ENCODE data around the gene PTPRD. TPM values are rescaled to one million over a fixed set of nuclear protein-coding genes. Genes with fewer than 3 reads are reported as not detected.

Gene PTPRD
- total and polyA plus RNA-seq, 9 donors = 16.2 to 231 (median 85.8) TPM

DNA sequence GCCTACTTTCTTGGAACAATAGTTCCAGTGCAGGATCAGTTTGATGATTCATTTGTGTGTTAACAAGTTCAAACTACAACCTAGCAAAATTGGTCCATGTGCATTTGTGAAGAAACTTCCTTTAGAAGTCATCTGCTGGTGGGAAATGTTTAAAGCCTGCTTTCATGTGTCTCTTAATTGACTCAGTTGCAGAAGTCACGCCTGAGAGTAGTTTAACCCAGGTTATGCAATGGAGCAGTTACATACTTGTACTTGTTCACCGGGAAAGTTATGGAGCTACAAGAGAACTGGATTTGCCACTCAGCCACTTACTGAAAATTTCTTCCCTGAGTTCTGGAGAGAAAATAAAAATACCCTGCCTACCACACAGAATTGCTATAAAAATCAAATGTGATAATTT is 1397.8 kb downstream of the PTPRD start:
- 94 to 96% (median 96%) methylated on average over 2 of the region's 2 CpGs for WGBS, 3 donors
- Histone ChIP-seq H3K4me3 (no peak overlapping the region), H3K27me3 (no peaks in the 10 kb centered on the region), H3K4me1 (ENCODE audit: insufficient read depth) (no peaks in the 10 kb centered on the region), H3K27ac (no peak overlapping the region), H3K36me3 (no peaks in the 10 kb centered on the region), H3K9me3 (no peaks in the 10 kb centered on the region)
- DNase-seq = no peak
- TF ChIP-seq EP300 (IDR thresholded peaks at IDR 0.05) (no peak), POLR2A (IDR thresholded peaks at IDR 0.05) (no peak)
- TF ChIP-seq, protein P1, sequence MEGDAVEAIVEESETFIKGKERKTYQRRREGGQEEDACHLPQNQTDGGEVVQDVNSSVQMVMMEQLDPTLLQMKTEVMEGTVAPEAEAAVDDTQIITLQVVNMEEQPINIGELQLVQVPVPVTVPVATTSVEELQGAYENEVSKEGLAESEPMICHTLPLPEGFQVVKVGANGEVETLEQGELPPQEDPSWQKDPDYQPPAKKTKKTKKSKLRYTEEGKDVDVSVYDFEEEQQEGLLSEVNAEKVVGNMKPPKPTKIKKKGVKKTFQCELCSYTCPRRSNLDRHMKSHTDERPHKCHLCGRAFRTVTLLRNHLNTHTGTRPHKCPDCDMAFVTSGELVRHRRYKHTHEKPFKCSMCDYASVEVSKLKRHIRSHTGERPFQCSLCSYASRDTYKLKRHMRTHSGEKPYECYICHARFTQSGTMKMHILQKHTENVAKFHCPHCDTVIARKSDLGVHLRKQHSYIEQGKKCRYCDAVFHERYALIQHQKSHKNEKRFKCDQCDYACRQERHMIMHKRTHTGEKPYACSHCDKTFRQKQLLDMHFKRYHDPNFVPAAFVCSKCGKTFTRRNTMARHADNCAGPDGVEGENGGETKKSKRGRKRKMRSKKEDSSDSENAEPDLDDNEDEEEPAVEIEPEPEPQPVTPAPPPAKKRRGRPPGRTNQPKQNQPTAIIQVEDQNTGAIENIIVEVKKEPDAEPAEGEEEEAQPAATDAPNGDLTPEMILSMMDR (IDR thresholded peaks at IDR 0.05) = no peak
- intact Hi-C loops (cut with DNase I) = no loop called here

DNA sequence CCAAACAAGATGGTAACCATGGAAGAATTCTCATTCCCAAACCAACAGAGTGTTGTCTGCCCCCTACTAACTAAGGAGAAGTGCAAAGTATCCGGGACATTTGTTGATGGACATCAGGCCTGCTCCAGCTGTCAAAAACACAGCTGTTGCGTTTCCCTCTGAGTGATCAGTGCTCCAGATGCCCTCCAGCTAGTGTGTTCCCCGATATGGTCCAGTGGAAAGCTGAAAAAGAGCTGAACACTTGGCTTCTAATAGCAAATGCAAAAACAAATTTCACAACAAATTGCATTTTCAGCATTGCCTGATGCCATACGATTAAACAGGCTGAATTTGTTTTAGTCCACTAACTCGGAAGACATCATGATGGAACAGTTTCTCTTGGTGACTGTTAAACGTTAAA is 1398.7 kb downstream of the PTPRD start:
- no peaks in the 10 kb centered on the region for H3K9me3 ChIP-seq
- no peaks in the 10 kb centered on the region for H3K27me3 ChIP-seq
- H3K36me3 ChIP-seq = no peaks in the 10 kb centered on the region
- no peaks in the 10 kb centered on the region for H3K4me1 ChIP-seq (ENCODE audit: insufficient read depth)
- no peak overlapping the region for H3K4me3 ChIP-seq
- TF ChIP-seq, protein P1 (IDR thresholded peaks at IDR 0.05) = no peak
- TF ChIP-seq EP300 (IDR thresholded peaks at IDR 0.05) (no peak), POLR2A (IDR thresholded peaks at IDR 0.05) (no peak)
- WGBS, 3 donors = 71 to 78% (median 73%) methylated on average over 6 of the region's 6 CpGs
- intact Hi-C loops (cut with DNase I) = no loop called here
- H3K27ac ChIP-seq = no peak overlapping the region
- DNase-seq = no peak

DNA sequence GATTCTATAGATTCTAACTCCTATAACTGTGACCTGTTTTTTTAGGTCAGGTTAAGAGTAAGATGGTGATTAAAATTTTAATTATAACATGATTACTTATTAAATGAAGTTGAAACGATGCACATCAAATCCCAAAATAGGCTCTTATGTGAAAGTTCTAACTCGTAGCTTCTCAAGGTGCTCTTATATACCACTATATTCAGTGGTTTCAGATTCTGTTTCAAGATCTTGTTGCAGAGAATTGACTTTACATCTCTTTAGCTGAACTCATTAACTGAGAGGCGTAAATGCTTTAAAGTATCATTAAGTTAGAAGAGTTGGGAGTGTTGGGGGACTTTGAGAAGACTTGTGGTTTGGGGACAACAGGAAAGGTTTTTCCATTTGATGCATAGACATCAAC is 1399.8 kb downstream of the PTPRD start:
- WGBS, 3 donors = 88 to 94% (median 90%) methylated on average over 3 of the region's 3 CpGs
- Histone ChIP-seq H3K4me1 (ENCODE audit: insufficient read depth) (no peaks in the 10 kb centered on the region), H3K27ac (no peak overlapping the region), H3K4me3 (no peak overlapping the region), H3K9me3 (no peaks in the 10 kb centered on the region), H3K27me3 (no peaks in the 10 kb centered on the region), H3K36me3 (no peaks in the 10 kb centered on the region)
- DNase-seq = no peak
- intact Hi-C loops (cut with DNase I) = no loop called here
- TF ChIP-seq, protein P1 (IDR thresholded peaks at IDR 0.05) = no peak
- no peak for TF ChIP-seq EP300 (IDR thresholded peaks at IDR 0.05)
- TF ChIP-seq POLR2A (IDR thresholded peaks at IDR 0.05) = no peak

DNA sequence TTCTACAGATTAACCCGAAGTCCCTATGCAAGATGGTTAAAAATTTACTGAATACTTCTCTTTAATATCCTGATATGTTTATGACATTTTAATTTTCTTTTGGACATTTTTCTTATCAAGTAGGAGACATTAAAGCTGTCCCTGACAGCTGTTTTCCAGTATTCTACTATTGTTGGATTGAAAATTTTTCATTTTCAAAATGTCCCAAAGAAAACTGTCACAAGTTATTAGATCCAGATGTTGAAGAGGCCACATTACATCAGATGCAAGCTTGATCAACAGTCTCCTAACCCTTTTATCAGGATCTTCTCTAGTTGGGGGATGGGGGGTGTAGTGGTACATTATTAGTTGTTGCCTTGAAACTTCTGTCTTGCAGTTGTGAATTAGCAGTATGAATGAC is 1410.5 kb downstream of the PTPRD start:
- no peak for TF ChIP-seq EP300 (IDR thresholded peaks at IDR 0.05)
- TF ChIP-seq POLR2A (IDR thresholded peaks at IDR 0.05) = no peak
- TF ChIP-seq, protein P1 (IDR thresholded peaks at IDR 0.05) = no peak
- 58 to 84% (median 73%) methylated on average over 1 of the region's 1 CpG for WGBS, 3 donors
- Histone ChIP-seq H3K4me3 (no peak overlapping the region), H3K36me3 (no peaks in the 10 kb centered on the region), H3K4me1 (ENCODE audit: insufficient read depth) (no peaks in the 10 kb centered on the region), H3K27ac (no peak overlapping the region), H3K27me3 (no peaks in the 10 kb centered on the region), H3K9me3 (no peaks in the 10 kb centered on the region)
- DNase-seq = no peak
- intact Hi-C loops (cut with DNase I) = no loop called here

DNA sequence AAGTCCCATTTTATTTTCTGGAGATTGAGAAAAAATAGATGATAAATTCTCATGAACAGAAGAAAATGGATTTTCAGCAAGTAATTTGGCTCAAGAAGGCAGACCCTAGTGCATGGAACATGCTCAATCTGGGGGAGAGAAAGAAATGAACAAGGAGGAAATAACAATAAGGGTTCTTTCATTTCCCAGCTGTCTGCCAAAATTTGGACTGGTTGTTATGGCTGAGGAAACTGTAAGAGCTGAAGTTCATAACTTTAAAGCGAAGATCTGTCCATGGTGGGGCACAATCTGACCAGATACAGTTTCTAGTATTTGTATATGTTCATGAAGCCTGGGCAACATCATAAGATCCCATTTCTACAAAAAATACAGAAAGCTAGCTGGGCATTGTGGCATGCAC is 1426.7 kb downstream of the PTPRD start:
- no peaks in the 10 kb centered on the region for H3K27me3 ChIP-seq
- no peak overlapping the region for H3K27ac ChIP-seq
- H3K36me3 ChIP-seq = no peaks in the 10 kb centered on the region
- H3K9me3 ChIP-seq = no peaks in the 10 kb centered on the region
- WGBS, 3 donors = 16 to 21% (median 18%) methylated on average over 1 of the region's 1 CpG
- H3K4me3 ChIP-seq = no peak overlapping the region
- H3K4me1 ChIP-seq (ENCODE audit: insufficient read depth) = no peaks in the 10 kb centered on the region
- intact Hi-C loops (cut with DNase I) = no loop called here
- no peak for DNase-seq
- no peak for TF ChIP-seq EP300 (IDR thresholded peaks at IDR 0.05)
- TF ChIP-seq, protein P1 (IDR thresholded peaks at IDR 0.05) = no peak
- TF ChIP-seq POLR2A (IDR thresholded peaks at IDR 0.05) = no peak

All from ovary (tissue), 9 donors.